Neural cell (in vitro differentiated cells): ENCODE results near the gene SLC17A9. TPM values are rescaled to one million over a fixed set of nuclear protein-coding genes. Genes with fewer than 3 reads are reported as not detected.

Experiments used
- H2AFZ ChIP-seq: fragments of 200-600, 300-800 bp; sonication (generic), shearing (Covaris generic); 2 replicates; pipeline ENCODE4 v1.6.0; 2014; ENCODE audit warnings: low read depth, mild to moderate bottlenecking, antibody characterized with exemption, low read length, moderate library complexity
- H3F3A ChIP-seq: fragments of 200-600 bp; shearing (Covaris generic); 2 replicates; pipeline ENCODE4 v1.6.1; 2016; ENCODE audit warnings: mild to moderate bottlenecking, moderate library complexity, mixed read lengths, antibody characterized with exemption, low read length; ENCODE audit not compliant: insufficient read depth, poor library complexity, severe bottlenecking
- H3K27ac ChIP-seq: fragments of 200-600, 300-800 bp; sonication (generic), shearing (Covaris generic); 2 replicates; pipeline ENCODE4 v1.5.1; 2014; ENCODE audit warnings: mild to moderate bottlenecking, low read length, moderate library complexity
- H3K27me3 ChIP-seq: fragments of 300-800, 200-600 bp; sonication (generic), shearing (Covaris generic); 2 replicates; pipeline ENCODE4 v1.6.0; 2014; ENCODE audit warnings: mild to moderate bottlenecking, low read depth, low read length, moderate library complexity; ENCODE audit not compliant: insufficient read depth
- H3K36me3 ChIP-seq: fragments of 300-800, 200-600 bp; sonication (generic), shearing (Covaris generic); 2 replicates; pipeline ENCODE4 v1.5.1; 2014; ENCODE audit warnings: mild to moderate bottlenecking, antibody characterized with exemption, low read length, moderate library complexity; ENCODE audit not compliant: insufficient read depth
- H3K4me2 ChIP-seq: fragments of 300-800, 200-600 bp; sonication (generic), shearing (Covaris generic); 2 replicates; pipeline ENCODE4 v1.6.0; 2014; ENCODE audit warnings: mild to moderate bottlenecking, low read length
- H3K4me3 ChIP-seq: fragments of 300-800, 200-600 bp; sonication (generic), shearing (Covaris generic); 2 replicates; pipeline ENCODE4 v1.5.1; 2014; ENCODE audit warnings: mild to moderate bottlenecking, low read length, moderate library complexity
- H3K79me2 ChIP-seq: fragments of 200-600 bp; shearing (Covaris generic); replicated peaks from 2 replicates; pipeline ENCODE4 v1.6.0; 2014; ENCODE audit warnings: mild to moderate bottlenecking, low read length, moderate library complexity; ENCODE audit not compliant: insufficient read depth
- H3K9ac ChIP-seq: fragments of 300-800, 200-600 bp; sonication (generic), shearing (Covaris generic); 2 replicates; pipeline ENCODE4 v1.6.1; 2016; ENCODE audit warnings: mild to moderate bottlenecking, low read length, mixed read lengths
- H3K9me2 ChIP-seq: fragments of 200-600 bp; shearing (Covaris generic); 2 replicates; pipeline ENCODE4 v1.6.1; 2016; ENCODE audit warnings: mild to moderate bottlenecking, low read length, mixed read lengths; ENCODE audit not compliant: insufficient read depth
- H3K9me3 ChIP-seq: fragments of 200-600, 300-800 bp; sonication (generic), shearing (Covaris generic); 2 replicates; pipeline ENCODE4 v1.6.1; 2016; ENCODE audit warnings: mild to moderate bottlenecking, mixed run types, low read length, moderate library complexity, mixed read lengths
- H4K20me1 ChIP-seq: fragments of 200-600 bp; shearing (Covaris generic); 2 replicates; pipeline ENCODE4 v1.6.1; 2016; ENCODE audit warnings: mild to moderate bottlenecking, mixed run types; ENCODE audit not compliant: insufficient read depth
- CTCF ChIP-seq: fragments of 450-650 bp; IDR thresholded peaks from 2 replicates; pipeline ENCODE4 v1.5.1; 2014; ENCODE audit warnings: antibody characterized with exemption, mild to moderate bottlenecking, moderate library complexity; ENCODE audit not compliant: poor library complexity, severe bottlenecking
- EP300 ChIP-seq: fragments of 450-650 bp; conservative IDR thresholded peaks from 2 replicates; pipeline ENCODE4 v1.6.1; 2014; ENCODE audit warnings: antibody characterized with exemption, mild to moderate bottlenecking, moderate library complexity; ENCODE audit not compliant: poor library complexity, severe bottlenecking
- EZH2 ChIP-seq: fragments of 200-600, 300-800 bp; shearing (Covaris generic), sonication (generic); IDR thresholded peaks from 2 replicates; pipeline ENCODE4 v1.6.1; 2014; ENCODE audit warnings: antibody characterized with exemption, low read length, borderline replicate concordance, mild to moderate bottlenecking; ENCODE audit not compliant: insufficient read depth, poor library complexity, severe bottlenecking
- MXI1 ChIP-seq: fragments of 450-650 bp; conservative IDR thresholded peaks from 2 replicates; pipeline ENCODE4 v1.6.1; 2014; ENCODE audit warnings: antibody characterized with exemption, mild to moderate bottlenecking; ENCODE audit not compliant: poor library complexity, severe bottlenecking
- POLR2AphosphoS5 ChIP-seq: IDR thresholded peaks from 2 replicates; pipeline ENCODE4 v1.6.1; 2012
- RAD21 ChIP-seq: fragments of 450-650 bp; conservative IDR thresholded peaks from 2 replicates; pipeline ENCODE4 v1.6.1; 2014; ENCODE audit warnings: antibody characterized with exemption, mild to moderate bottlenecking, moderate library complexity
- SMC3 ChIP-seq: fragments of 450-650 bp; conservative IDR thresholded peaks from 2 replicates; pipeline ENCODE4 v1.6.1; 2014; ENCODE audit warnings: antibody characterized with exemption, mild to moderate bottlenecking, moderate library complexity; ENCODE audit not compliant: poor library complexity
- TAF1 ChIP-seq: IDR thresholded peaks from 2 replicates; pipeline ENCODE4 v1.6.1; 2012; ENCODE audit warnings: low read depth
- polyA plus RNA-seq: library from polyadenylated mRNA; depleted of rRNA; stranded (reverse); fragments of >200 nt; gene quantifications from 2 replicates; pipeline ENCODE4 v1.2.3, GENCODE V29; 2014
- TF ChIP-seq, protein P1 (sequence below): IDR thresholded peaks from 2 replicates; pipeline ENCODE4 v1.6.1; 2012; ENCODE audit warnings: borderline replicate concordance

SLC17A9 gene
- polyA plus RNA-seq, 1 donor from 2014 or later: not detected

GRCh38 chr20:62949153-62949821, 3.2 kb upstream of the SLC17A9 start:
- Histone ChIP-seq H3K9ac (no peak overlapping the region), H3K9me2 (no peaks in the 10 kb centered on the region), H3K27ac (no peak overlapping the region), H3K79me2 (no peaks in the 10 kb centered on the region), H3K9me3 (no peaks in the 10 kb centered on the region), H3K4me3 (no peak overlapping the region), H3F3A (no peaks in the 10 kb centered on the region), H3K36me3 (peaks cover 10% of the 10 kb centered on the region), H2AFZ (no peak overlapping the region), H3K27me3 (no peaks in the 10 kb centered on the region), H4K20me1 (no peaks in the 10 kb centered on the region), H3K4me2 (no peak overlapping the region)
- TF ChIP-seq TAF1: no peak
- no peak for TF ChIP-seq EZH2
- no peak for TF ChIP-seq CTCF
- TF ChIP-seq MXI1: no peak
- no peak for TF ChIP-seq RAD21
- no peak for TF ChIP-seq SMC3
- TF ChIP-seq EP300: no peak
- TF ChIP-seq POLR2AphosphoS5: no peak
- TF ChIP-seq, protein P1, sequence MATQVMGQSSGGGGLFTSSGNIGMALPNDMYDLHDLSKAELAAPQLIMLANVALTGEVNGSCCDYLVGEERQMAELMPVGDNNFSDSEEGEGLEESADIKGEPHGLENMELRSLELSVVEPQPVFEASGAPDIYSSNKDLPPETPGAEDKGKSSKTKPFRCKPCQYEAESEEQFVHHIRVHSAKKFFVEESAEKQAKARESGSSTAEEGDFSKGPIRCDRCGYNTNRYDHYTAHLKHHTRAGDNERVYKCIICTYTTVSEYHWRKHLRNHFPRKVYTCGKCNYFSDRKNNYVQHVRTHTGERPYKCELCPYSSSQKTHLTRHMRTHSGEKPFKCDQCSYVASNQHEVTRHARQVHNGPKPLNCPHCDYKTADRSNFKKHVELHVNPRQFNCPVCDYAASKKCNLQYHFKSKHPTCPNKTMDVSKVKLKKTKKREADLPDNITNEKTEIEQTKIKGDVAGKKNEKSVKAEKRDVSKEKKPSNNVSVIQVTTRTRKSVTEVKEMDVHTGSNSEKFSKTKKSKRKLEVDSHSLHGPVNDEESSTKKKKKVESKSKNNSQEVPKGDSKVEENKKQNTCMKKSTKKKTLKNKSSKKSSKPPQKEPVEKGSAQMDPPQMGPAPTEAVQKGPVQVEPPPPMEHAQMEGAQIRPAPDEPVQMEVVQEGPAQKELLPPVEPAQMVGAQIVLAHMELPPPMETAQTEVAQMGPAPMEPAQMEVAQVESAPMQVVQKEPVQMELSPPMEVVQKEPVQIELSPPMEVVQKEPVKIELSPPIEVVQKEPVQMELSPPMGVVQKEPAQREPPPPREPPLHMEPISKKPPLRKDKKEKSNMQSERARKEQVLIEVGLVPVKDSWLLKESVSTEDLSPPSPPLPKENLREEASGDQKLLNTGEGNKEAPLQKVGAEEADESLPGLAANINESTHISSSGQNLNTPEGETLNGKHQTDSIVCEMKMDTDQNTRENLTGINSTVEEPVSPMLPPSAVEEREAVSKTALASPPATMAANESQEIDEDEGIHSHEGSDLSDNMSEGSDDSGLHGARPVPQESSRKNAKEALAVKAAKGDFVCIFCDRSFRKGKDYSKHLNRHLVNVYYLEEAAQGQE: no peak

DNA sequence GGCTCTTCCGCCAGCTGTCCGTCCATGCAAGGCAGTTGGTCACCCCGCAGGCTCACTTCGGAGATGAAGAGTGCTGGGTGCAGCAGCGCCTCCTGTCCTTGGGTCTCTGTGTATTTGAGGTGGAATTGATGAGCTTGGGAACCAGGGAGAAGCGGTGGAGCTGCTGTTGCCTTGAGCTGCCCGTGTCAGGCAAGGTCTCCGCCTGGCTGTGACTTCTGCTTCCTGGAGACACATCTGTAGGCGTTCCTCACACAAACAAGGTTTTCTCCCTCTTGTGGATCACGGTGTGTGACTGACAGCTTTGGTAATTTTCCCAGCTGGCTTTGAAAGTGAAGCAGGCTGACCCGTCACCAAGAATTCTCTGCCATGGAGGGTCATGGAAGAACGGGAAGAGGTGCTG, 2.5 kb upstream of the SLC17A9 start:
- H3K4me3 ChIP-seq: no peak overlapping the region
- no peak overlapping the region for H3K4me2 ChIP-seq
- H3K9me2 ChIP-seq: no peaks in the 10 kb centered on the region
- TF ChIP-seq EP300 (no peak), TAF1 (no peak), CTCF (no peak), EZH2 (no peak), SMC3 (no peak), POLR2AphosphoS5 (no peak), MXI1 (no peak), RAD21 (no peak)
- TF ChIP-seq, protein P1: no peak
- H3K27ac ChIP-seq: no peak overlapping the region
- H3K9ac ChIP-seq: no peak overlapping the region
- no peaks in the 10 kb centered on the region for H3F3A ChIP-seq
- no peaks in the 10 kb centered on the region for H3K27me3 ChIP-seq
- H3K9me3 ChIP-seq: no peaks in the 10 kb centered on the region
- H2AFZ ChIP-seq: no peak overlapping the region
- no peaks in the 10 kb centered on the region for H4K20me1 ChIP-seq
- H3K36me3 ChIP-seq: peaks cover 10% of the 10 kb centered on the region
- no peaks in the 10 kb centered on the region for H3K79me2 ChIP-seq
